ENCODE measurements around the gene WDR53.
"Not testable (repeated sequence)": the region's sequence is repeated elsewhere in the genome, so short reads cannot be mapped to it uniquely, and the experiment has no call there.

WDR53 gene

DNA sequence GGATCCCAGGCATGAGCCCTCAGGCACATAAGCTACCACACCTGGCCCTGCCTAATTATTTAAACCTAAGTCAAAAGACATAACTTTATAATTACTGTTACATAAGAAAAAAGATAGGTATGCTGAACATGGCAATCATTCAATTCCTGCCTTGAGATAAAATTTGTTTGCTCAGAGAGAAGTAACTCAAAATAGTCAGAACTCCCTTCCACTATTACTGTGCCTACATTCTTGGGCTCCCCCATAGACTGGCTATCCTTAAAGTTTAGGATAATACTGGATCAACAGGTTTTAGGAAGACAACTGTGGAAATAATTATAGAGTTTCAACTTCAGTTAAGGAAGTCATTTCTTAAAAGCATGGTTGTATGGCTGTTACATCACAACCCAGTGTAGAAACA lies 9.9 kb downstream of the WDR53 start:
- DNase-seq (ENCODE audit: low read depth in 2 of 2), result no peak

DNA sequence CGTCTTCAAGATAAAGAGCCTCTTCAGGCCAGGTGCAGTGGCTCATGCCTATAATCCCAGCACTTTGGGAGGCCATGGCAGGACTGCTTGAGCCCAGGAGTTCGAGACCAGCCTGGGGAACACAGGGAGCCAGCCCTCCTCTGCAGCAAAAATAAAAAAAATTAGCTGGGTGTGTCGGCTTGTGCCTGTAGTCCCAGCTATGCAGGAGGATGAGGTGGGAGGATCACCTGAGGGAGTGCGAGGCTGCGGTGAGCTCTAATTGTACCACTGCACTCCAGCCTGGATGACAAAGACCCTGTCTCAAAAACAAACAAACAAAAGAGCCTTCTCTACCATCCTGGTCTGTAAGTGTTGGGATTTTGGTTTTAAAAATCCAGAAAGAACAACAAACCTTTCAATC lies 11.1 kb downstream of the WDR53 start:
- DNase-seq (ENCODE audit: low read depth in 2 of 2), result no peak

DNA sequence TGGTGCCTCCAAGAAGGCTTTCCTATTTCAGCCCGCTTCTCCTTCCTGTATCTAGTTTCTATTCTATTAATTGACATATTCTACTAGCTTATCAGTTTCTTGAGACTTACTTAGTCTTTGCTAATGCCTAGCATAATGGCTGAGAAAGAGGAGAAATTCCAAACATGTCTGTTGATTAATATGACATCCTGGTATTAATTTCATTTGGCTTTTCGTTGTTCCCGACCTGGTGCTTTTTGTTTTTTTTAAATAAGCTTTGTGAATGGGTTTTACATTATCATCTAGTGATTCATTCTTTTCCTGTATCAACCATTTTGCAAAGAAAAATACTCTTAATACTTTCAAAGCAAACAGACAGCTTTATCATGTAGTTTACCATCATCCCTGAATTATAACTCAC lies 13.1 kb downstream of the WDR53 start:
- DNase-seq (ENCODE audit: low read depth in 2 of 2), result no peak

DNA sequence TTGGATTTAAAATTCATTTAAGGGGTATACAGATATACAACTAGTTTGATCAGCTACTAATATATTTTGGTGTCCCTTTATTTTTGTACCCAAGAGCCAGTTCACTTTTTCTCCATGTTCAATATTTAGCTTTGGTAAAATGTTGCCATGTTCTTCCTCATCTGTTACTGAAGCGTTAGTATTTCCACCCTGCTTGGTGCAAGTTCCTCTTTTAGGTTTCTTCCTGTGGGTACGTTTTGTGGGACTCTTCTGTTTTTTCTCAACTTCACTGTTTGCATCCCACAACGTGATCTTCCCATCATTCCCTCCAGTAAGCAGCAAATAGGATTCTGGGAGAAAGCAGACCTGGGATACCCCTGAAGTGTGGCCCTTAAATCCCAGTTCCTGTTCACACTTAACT lies 14.1 kb downstream of the WDR53 start:
- no peak for DNase-seq (ENCODE audit: low read depth in 2 of 2)

DNA sequence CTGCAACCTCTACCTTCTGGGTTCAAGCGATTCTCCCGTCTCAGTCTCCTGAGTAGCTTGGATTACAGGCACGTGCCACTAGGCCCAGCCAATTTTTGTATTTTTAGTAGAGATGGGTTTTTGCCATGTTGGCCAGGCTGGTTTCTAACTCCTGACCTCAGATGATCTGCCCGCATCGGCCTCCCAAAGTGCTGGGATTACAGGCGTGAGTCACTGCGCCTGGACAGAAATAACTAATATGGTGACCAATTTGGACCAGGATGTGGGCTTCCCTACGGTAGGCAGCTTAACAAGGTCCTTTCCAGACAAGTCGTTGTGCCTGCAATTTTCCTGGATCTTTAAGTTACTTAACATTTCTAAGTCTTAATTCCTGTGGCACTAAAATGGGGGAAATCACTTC lies 14.8 kb downstream of the WDR53 start:
- no peak for DNase-seq (ENCODE audit: low read depth in 2 of 2)

DNA sequence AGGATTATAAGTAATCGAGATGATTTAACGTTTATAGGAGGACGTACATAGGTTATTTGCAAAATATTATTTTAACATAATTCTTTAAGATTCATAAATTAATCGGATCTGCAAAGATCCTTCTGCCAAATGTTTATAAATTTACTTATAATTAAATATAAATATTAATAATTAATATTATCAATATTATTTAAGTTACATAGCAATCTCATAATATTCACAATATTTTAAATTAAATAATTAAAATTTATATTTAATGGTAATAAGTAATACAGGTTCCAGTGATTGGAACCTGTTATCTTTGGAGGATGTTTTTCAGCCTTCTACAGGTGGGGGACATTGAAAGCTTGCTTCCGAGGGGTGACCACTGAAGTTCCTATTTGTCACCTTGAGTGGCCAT lies 16.1 kb downstream of the WDR53 start:
- DNase-seq (ENCODE audit: low read depth in 2 of 2), result no peak

- DNase-seq (ENCODE audit: low read depth in 2 of 2), result not testable (repeated sequence)
These were observed 18.2 kb downstream of the WDR53 start for GRCh38 chr3:196550172-196550571.

DNA sequence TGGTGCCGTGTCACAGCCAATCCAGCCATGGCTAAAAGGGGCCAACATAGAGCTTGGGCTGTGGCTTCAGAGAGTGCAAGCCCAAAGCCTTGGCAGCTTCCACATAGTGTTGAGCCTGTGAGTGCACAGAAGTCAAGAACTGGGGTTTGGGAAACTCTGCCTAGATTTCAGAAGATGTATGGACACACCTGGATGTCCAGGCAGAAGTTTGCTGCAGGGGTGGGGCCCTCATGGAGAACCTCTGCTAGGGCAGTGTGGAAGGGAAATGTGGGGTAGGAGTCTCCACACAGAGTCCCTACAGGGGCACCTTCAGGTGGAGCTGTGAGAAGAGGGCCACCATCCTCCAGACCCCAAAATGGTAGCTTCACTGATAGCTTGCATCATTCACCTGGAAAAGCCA lies 19.0 kb downstream of the WDR53 start:
- DNase-seq (ENCODE audit: low read depth in 2 of 2), result not testable (repeated sequence)

- no peak for DNase-seq (ENCODE audit: low read depth in 2 of 2)
These were observed 21.3 kb downstream of the WDR53 start for GRCh38 chr3:196547067-196547466.

DNA sequence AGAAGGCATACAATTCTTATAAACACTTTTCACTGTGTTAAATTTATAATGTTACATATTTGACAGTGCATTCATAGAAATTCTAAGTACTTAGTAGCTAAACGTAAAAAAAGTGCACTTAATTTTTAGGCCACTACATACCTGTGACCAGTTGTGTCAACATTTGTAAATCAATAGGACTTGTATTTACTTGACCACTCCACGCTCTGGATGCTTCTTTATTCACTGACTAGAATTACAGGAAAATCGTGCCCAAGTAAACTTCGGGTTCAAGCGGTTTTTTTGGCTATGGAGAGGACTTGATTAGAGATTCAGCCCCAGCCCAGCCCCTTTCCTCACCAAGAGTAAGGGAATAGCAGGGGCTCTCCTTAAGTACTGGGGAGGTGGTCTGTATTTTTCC lies 21.8 kb downstream of the WDR53 start:
- no peak for DNase-seq (ENCODE audit: low read depth in 2 of 2)

GRCh38 chr3:196544491-196544992 lies 23.8 kb downstream of the WDR53 start:
- no peak for DNase-seq (ENCODE audit: low read depth in 2 of 2)

GRCh38 chr3:196541684-196542445 lies 26.5 kb downstream of the WDR53 start:
- DNase-seq (ENCODE audit: low read depth in 2 of 2), result no peak

DNA sequence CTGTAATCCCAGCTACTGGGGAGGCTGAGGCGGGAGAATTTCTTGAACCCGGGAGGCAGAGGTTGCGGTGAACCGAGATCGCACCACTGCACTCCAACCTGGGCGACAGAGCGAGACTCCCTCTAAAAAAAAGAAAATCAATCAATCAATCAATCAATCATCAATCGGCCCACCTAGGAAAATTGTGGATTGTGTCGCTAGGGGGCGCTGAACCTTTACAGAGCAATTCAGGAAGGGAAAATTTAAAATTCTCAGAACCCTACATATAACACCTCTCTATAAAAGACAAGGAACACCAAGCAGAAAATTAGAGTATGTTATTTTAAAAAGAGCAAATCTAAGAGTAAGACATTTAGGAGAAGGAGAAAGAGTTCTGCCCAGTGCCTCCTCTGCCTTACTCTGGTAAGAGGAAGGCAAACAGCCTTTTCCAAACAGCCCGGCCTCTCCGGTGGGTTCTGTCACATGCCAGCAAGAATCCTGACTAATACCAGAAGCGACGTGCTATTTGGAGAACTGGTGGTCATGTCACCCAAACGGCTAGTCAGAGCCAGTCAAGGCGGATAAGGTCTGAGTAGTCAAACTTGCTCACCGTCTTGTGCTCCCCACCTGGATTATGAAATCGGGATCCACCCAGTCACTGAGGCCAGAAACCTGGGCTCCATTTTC lies 30.9 kb downstream of the WDR53 start:
- no peak for DNase-seq (ENCODE audit: low read depth in 2 of 2)

- DNase-seq (ENCODE audit: low read depth in 2 of 2), result no peak
These were observed 35.1 kb downstream of the WDR53 start for GRCh38 chr3:196533260-196533681.

- DNase-seq (ENCODE audit: low read depth in 2 of 2), result no peak
These were observed 36.9 kb downstream of the WDR53 start for GRCh38 chr3:196531418-196531817.

GRCh38 chr3:196528639-196529233 lies 39.6 kb downstream of the WDR53 start:
- DNase-seq (ENCODE audit: low read depth in 2 of 2), result peak; percentile 82

- no peak for DNase-seq (ENCODE audit: low read depth in 2 of 2)
These were observed 43.2 kb downstream of the WDR53 start for GRCh38 chr3:196525141-196525540.

DNA sequence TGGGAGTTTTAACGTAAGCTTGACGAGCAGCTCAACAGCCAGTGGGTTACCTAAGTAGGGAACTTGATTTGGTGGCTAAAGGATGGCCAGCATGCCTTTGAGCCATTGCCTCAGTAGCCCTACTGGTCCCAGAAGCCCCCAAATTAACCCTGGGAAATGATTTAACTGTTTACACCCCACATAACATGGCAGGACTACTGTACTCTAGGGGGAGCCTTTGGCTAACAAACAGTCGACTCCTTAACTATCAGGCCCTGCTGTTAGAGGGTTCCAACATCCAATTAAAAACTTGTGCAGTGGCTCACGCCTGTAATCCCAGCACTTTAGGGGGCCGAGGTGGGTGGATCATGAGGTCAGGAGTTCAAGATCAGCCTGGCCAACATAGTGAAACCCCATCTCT lies 43.8 kb downstream of the WDR53 start:
- no peak for DNase-seq (ENCODE audit: low read depth in 2 of 2)

- DNase-seq (ENCODE audit: low read depth in 2 of 2), result no peak
These were observed 44.5 kb downstream of the WDR53 start for GRCh38 chr3:196523841-196524240.

GRCh38 chr3:196521291-196521690 lies 47.1 kb downstream of the WDR53 start:
- DNase-seq (ENCODE audit: low read depth in 2 of 2), result not testable (repeated sequence)

DNA sequence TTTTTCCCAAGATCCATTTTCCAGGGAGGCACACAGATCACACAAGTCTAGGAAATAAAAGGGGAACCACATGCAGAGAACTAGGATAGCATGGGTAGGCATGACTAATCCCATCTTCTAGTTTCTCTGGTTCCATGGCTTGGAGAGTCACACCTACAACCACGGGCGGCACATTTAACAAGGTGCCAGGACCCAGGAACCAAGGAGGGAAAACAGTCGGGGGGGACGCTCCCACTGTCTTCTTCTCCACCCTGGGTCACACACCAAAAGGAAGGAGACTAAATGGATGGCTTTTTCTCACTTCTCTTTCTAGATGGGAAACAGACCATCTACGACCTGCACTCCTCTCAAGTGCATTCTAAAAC lies 48.7 kb downstream of the WDR53 start:
- no peak for DNase-seq (ENCODE audit: low read depth in 2 of 2)

- DNase-seq (ENCODE audit: low read depth in 2 of 2), result peak in 1 of 2 donors; percentile 26
These were observed 49.2 kb downstream of the WDR53 start for GRCh38 chr3:196518966-196519717.
